Measurements from ENCODE around the gene UMPS.

DNA sequence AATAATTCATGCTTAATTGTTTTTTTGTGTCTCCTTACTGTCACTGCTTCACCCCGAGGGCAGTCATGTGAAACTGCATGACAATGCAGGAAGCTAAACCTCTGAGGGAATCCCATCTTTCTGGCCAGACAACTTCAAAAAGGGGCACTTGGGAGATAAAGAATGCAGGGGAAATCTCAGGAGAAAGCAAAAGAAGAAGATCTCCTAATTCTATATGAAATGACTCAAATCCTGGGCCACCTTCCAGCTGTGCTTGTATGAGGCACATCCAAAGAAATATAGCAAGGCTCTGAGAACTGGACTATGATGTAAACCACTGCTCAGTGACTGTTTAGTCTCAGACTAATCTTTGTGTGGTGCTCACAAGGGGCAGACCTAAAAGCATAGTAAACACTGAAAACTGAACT, 22.6 kb upstream of the UMPS start:
- TF ChIP-seq, protein P1, sequence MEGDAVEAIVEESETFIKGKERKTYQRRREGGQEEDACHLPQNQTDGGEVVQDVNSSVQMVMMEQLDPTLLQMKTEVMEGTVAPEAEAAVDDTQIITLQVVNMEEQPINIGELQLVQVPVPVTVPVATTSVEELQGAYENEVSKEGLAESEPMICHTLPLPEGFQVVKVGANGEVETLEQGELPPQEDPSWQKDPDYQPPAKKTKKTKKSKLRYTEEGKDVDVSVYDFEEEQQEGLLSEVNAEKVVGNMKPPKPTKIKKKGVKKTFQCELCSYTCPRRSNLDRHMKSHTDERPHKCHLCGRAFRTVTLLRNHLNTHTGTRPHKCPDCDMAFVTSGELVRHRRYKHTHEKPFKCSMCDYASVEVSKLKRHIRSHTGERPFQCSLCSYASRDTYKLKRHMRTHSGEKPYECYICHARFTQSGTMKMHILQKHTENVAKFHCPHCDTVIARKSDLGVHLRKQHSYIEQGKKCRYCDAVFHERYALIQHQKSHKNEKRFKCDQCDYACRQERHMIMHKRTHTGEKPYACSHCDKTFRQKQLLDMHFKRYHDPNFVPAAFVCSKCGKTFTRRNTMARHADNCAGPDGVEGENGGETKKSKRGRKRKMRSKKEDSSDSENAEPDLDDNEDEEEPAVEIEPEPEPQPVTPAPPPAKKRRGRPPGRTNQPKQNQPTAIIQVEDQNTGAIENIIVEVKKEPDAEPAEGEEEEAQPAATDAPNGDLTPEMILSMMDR (IDR thresholded peaks at IDR 0.05): no peak
- TF ChIP-seq POLR2A (IDR thresholded peaks at IDR 0.05): no peak

Data from esophagus squamous epithelium (tissue), 4 donors.